Lower lobe of right lung (tissue), 2 donors: ENCODE data around the gene ARHGAP35. TPM values are rescaled to one million over a fixed set of nuclear protein-coding genes. Genes with fewer than 3 reads are reported as not detected.
A peak's percentile ranks its signal among the peaks of the same experiment; 100 is the strongest.
"Not testable (repeated sequence)": the region's sequence is repeated elsewhere in the genome, so short reads cannot be mapped to it uniquely, and the experiment has no call there.

ENCODE experiments used
- ATAC-seq, 2 donors: fragments of 200-7000 bp; cut with Tn5 transposase; one replicate each; pipeline ENCODE4 v1.9.1; 2020 to 2022; ENCODE audit warnings: mild to moderate bottlenecking in 2 of 2, moderate library complexity in 2 of 2
- DNase-seq: peaks from one replicate; pipeline ENCODE4 v3.0.0-alpha.2; 2020
- H3K27ac ChIP-seq: fragments of 200-600 bp; one replicate; pipeline ENCODE4 v1.8.0; 2022
- H3K27me3 ChIP-seq: fragments of 200-600 bp; one replicate; pipeline ENCODE4 v1.8.0; 2022; ENCODE audit warnings: low read depth
- H3K36me3 ChIP-seq: fragments of 200-600 bp; one replicate; pipeline ENCODE4 v1.8.0; 2022; ENCODE audit warnings: mild to moderate bottlenecking
- H3K4me1 ChIP-seq: fragments of 200-600 bp; one replicate; pipeline ENCODE4 v1.8.0; 2022
- H3K4me3 ChIP-seq: fragments of 200-600 bp; one replicate; pipeline ENCODE4 v1.8.0; 2022; ENCODE audit warnings: mild to moderate bottlenecking
- H3K9me3 ChIP-seq: fragments of 200-600 bp; one replicate; pipeline ENCODE4 v1.8.0; 2022
- intact Hi-C: fragments of 100-400 bp; cut with DNase I; formaldehyde crosslinking; loops from one replicate; pipeline ENCODE4 v1.11.0; 2022
- total RNA-seq: library from RNA; stranded (reverse); fragmentation: NEBNext Ultra II Directional; extraction: Animal tissue kit (Norgen Biotek cat#: 25700); gene quantifications from one replicate; pipeline ENCODE4 v1.2.1, GENCODE V29; 2021
- TF ChIP-seq, protein P1 (sequence below): fragments of 200-600 bp; IDR thresholded peaks from one replicate; pipeline ENCODE4 v1.8.0; 2022; ENCODE audit warnings: antibody characterized with exemption, mild to moderate bottlenecking
- donor health status: DM: no; HTN: yes; CAD: no; lungs with severe emphysema.

ARHGAP35 gene
- total RNA-seq, 1 donor from 2014 or later = 61.6 TPM

GRCh38 chr19:46852830-46853229, 8.0 kb upstream of the ARHGAP35 start:
- intact Hi-C loops = no loop called here
- TF ChIP-seq, protein P1, sequence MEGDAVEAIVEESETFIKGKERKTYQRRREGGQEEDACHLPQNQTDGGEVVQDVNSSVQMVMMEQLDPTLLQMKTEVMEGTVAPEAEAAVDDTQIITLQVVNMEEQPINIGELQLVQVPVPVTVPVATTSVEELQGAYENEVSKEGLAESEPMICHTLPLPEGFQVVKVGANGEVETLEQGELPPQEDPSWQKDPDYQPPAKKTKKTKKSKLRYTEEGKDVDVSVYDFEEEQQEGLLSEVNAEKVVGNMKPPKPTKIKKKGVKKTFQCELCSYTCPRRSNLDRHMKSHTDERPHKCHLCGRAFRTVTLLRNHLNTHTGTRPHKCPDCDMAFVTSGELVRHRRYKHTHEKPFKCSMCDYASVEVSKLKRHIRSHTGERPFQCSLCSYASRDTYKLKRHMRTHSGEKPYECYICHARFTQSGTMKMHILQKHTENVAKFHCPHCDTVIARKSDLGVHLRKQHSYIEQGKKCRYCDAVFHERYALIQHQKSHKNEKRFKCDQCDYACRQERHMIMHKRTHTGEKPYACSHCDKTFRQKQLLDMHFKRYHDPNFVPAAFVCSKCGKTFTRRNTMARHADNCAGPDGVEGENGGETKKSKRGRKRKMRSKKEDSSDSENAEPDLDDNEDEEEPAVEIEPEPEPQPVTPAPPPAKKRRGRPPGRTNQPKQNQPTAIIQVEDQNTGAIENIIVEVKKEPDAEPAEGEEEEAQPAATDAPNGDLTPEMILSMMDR = no peak
- no peak for ATAC-seq
- peaks cover 34% of the 10 kb centered on the region for H3K4me1 ChIP-seq
- H3K27ac ChIP-seq = no peak overlapping the region
- no peaks in the 10 kb centered on the region for H3K27me3 ChIP-seq
- no peak for DNase-seq
- H3K36me3 ChIP-seq = no peaks in the 10 kb centered on the region
- no peaks in the 10 kb centered on the region for H3K9me3 ChIP-seq
- H3K4me3 ChIP-seq = no peak overlapping the region

- H3K4me3 ChIP-seq, H3K27me3 ChIP-seq, H3K27ac ChIP-seq, intact Hi-C loops, H3K9me3 ChIP-seq, H3K36me3 ChIP-seq, ATAC-seq, DNase-seq: not testable (repeated sequence)
- peaks cover 32% of the 10 kb centered on the region for H3K4me1 ChIP-seq
These were observed 6.1 kb upstream of the ARHGAP35 start for GRCh38 chr19:46854698-46855097.

GRCh38 chr19:46856062-46857022, 4.5 kb upstream of the ARHGAP35 start:
- H3K36me3 ChIP-seq = no peaks in the 10 kb centered on the region
- TF ChIP-seq, protein P1 = peak; percentile 78
- H3K4me3 ChIP-seq = peak overlapping the region; percentile 47
- DNase-seq = peak; percentile 97
- no peaks in the 10 kb centered on the region for H3K27me3 ChIP-seq
- peak overlapping the region; percentile 85 for H3K27ac ChIP-seq
- intact Hi-C loops = no loop called here
- H3K9me3 ChIP-seq = no peaks in the 10 kb centered on the region
- peak; percentile 82 to 83 for ATAC-seq
- peaks cover 30% of the 10 kb centered on the region for H3K4me1 ChIP-seq

- ATAC-seq (no peak), DNase-seq (peak; percentile 70)
- TF ChIP-seq, protein P1 = no peak
- Histone ChIP-seq H3K9me3 (no peaks in the 10 kb centered on the region), H3K36me3 (no peaks in the 10 kb centered on the region), H3K27ac (peak overlapping the region; percentile 96), H3K4me3 (peak overlapping the region; percentile 87), H3K4me1 (peaks cover 60% of the 10 kb centered on the region), H3K27me3 (no peaks in the 10 kb centered on the region)
- intact Hi-C loops = loop anchor here (10.0 kb wide), 1 partner anchor 55 kb away; no protein-coding TSS in a partner anchor
These were observed 1.1 kb upstream of the ARHGAP35 start for GRCh38 chr19:46859637-46860124.

- ATAC-seq (peak; percentile 91 to 95), DNase-seq (peak; percentile 98)
- intact Hi-C loops = loop anchor here (10.0 kb wide), 1 partner anchor 55 kb away; no protein-coding TSS in a partner anchor
- peak overlapping the region; percentile 96 for H3K27ac ChIP-seq
- H3K9me3 ChIP-seq = no peaks in the 10 kb centered on the region
- H3K36me3 ChIP-seq = no peaks in the 10 kb centered on the region
- H3K4me1 ChIP-seq = peaks cover 66% of the 10 kb centered on the region
- no peaks in the 10 kb centered on the region for H3K27me3 ChIP-seq
- TF ChIP-seq, protein P1 = peak; percentile 9
- H3K4me3 ChIP-seq = peak overlapping the region; percentile 87
These were observed 512 bp upstream of the ARHGAP35 start for GRCh38 chr19:46860125-46860845.
